ENCODE results near the gene LRRC72.

DNA sequence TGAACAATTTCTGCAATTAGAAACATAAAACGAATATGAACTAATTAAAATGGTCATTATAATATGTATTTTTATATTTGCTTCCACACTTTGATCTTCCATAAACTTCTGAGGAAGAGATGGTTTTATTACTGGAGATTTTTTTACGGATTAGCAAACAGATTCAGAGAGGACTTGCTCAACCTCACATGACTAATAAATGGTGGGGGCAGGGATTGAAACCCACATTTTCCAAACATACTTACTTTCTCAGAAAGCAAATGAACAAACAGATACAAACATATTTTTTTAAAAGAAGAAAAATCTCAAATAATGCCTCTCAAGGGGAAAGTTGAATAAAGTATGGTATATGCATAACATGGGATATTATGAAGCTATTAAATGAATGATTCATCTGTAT, 100.6 kb downstream of the LRRC72 start:
- TF ChIP-seq POLR2A (IDR thresholded peaks at IDR 0.05) (no peak), POLR2AphosphoS5 (IDR thresholded peaks at IDR 0.05) (no peak), EP300 (IDR thresholded peaks at IDR 0.05) (no peak)
- TF ChIP-seq, protein P1, sequence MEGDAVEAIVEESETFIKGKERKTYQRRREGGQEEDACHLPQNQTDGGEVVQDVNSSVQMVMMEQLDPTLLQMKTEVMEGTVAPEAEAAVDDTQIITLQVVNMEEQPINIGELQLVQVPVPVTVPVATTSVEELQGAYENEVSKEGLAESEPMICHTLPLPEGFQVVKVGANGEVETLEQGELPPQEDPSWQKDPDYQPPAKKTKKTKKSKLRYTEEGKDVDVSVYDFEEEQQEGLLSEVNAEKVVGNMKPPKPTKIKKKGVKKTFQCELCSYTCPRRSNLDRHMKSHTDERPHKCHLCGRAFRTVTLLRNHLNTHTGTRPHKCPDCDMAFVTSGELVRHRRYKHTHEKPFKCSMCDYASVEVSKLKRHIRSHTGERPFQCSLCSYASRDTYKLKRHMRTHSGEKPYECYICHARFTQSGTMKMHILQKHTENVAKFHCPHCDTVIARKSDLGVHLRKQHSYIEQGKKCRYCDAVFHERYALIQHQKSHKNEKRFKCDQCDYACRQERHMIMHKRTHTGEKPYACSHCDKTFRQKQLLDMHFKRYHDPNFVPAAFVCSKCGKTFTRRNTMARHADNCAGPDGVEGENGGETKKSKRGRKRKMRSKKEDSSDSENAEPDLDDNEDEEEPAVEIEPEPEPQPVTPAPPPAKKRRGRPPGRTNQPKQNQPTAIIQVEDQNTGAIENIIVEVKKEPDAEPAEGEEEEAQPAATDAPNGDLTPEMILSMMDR (IDR thresholded peaks at IDR 0.05): no peak
